Keratinocyte (primary cell): ENCODE data around the gene CBLB. TPM values are rescaled to one million over a fixed set of nuclear protein-coding genes. Genes with fewer than 3 reads are reported as not detected.

Experiments used
- DNase-seq: peaks from one replicate; pipeline ENCODE4 v3.0.0-alpha.2; 2011; ENCODE audit warnings: low read depth, missing footprints, low spot score
- FAIRE-seq: peaks from 2 replicates; lab custom pipeline; 2011; peaks lifted over from hg19 to GRCh38; lab: Jason Lieb, UNC
- H2AFZ ChIP-seq: 2 replicates; pipeline ENCODE4 v1.6.0; 2012; ENCODE audit warnings: low read length, control low read depth, inconsistent platforms; ENCODE audit not compliant: control insufficient read depth
- H3K27ac ChIP-seq: 2 replicates; pipeline ENCODE4 v1.5.1; 2011; ENCODE audit warnings: low read length; ENCODE audit not compliant: control insufficient read depth, insufficient read depth
- H3K27me3 ChIP-seq: 3 replicates; pipeline ENCODE4 v1.6.0; 2011; ENCODE audit warnings: low read length; ENCODE audit not compliant: control insufficient read depth, insufficient read depth; ENCODE audit errors: extremely low read depth
- H3K36me3 ChIP-seq, 2 experiments: 2 replicates in 1 of 2; 3 replicates in 1 of 2; pipeline ENCODE4 v1.5.1; 2011; ENCODE audit warnings: low read length in 2 of 2, mild to moderate bottlenecking in 1 of 2; ENCODE audit not compliant: control insufficient read depth in 2 of 2, insufficient read depth in 2 of 2; ENCODE audit errors: extremely low read depth in 1 of 2
- H3K4me1 ChIP-seq: 3 replicates; pipeline ENCODE4 v1.5.1; 2011; ENCODE audit warnings: low read length; ENCODE audit not compliant: control insufficient read depth, insufficient read depth; ENCODE audit errors: extremely low read depth
- H3K4me2 ChIP-seq: 3 replicates; pipeline ENCODE4 v1.6.0; 2011; ENCODE audit warnings: low read depth, low read length; ENCODE audit not compliant: control insufficient read depth, insufficient read depth; ENCODE audit errors: extremely low read depth
- H3K4me3 ChIP-seq, 3 experiments: fragments of 200-600 bp in 1 of 3; sonication (generic) in 1 of 3; 2 replicates in 2 of 3; 3 replicates in 1 of 3; pipeline ENCODE4 v1.5.1; 2011 to 2016; ENCODE audit warnings: low read length in 3 of 3, mild to moderate bottlenecking in 3 of 3, control low read depth in 2 of 3, inconsistent platforms in 1 of 3, low read depth in 1 of 3, mixed read lengths in 1 of 3, mixed run types in 1 of 3, moderate library complexity in 1 of 3; ENCODE audit not compliant: control insufficient read depth in 2 of 3, insufficient read depth in 2 of 3; ENCODE audit errors: extremely low read depth in 1 of 3
- H3K79me2 ChIP-seq: 2 replicates; pipeline ENCODE4 v1.6.0; 2012; ENCODE audit warnings: low read length; ENCODE audit not compliant: control insufficient read depth, insufficient read depth
- H3K9ac ChIP-seq: 3 replicates; pipeline ENCODE4 v1.6.0; 2011; ENCODE audit warnings: low read length; ENCODE audit not compliant: control insufficient read depth, insufficient read depth; ENCODE audit errors: extremely low read depth
- H3K9me1 ChIP-seq: 3 replicates; pipeline ENCODE4 v1.6.0; 2011; ENCODE audit warnings: low read length; ENCODE audit not compliant: control insufficient read depth, insufficient read depth; ENCODE audit errors: extremely low read depth
- H3K9me3 ChIP-seq: 2 replicates; pipeline ENCODE4 v1.5.1; 2012; ENCODE audit warnings: low read depth, low read length; ENCODE audit not compliant: control insufficient read depth
- H4K20me1 ChIP-seq: 3 replicates; pipeline ENCODE4 v1.6.0; 2011; ENCODE audit warnings: low read length; ENCODE audit not compliant: control insufficient read depth, insufficient read depth; ENCODE audit errors: extremely low read depth
- EZH2 ChIP-seq: IDR thresholded peaks from one replicate; pipeline ENCODE4 v1.6.1; 2012; ENCODE audit warnings: inconsistent platforms, mild to moderate bottlenecking, low read length, moderate library complexity
- dilution Hi-C: fragments of 300-500 bp; cut with MboI; formaldehyde crosslinking; loops from one replicate; pipeline ENCODE4 v1.7.0; 2020; ENCODE audit warnings: low sequenced_read_pairs; ENCODE audit not compliant: extremely low pct_ligation_motif_present
- polyA plus RNA-seq, 5 experiments: library from polyadenylated mRNA; depleted of rRNA in 3 of 5; stranded (reverse) in 3 of 5; stranded (forward) in 1 of 5; unstranded in 1 of 5; fragments of >200 nt; gene quantifications; 1 replicate in 1 of 5; 2 replicates in 3 of 5; 3 replicates in 1 of 5; pipeline versions ENCODE4 v1.2.1 to v1.2.3, GENCODE V29; 2011 to 2012; ENCODE audit warnings: missing spikeins in 2 of 5, low read depth in 1 of 5, low replicate concordance in 1 of 5
- TF ChIP-seq, protein P1 (sequence below), 3 experiments: IDR thresholded peaks in 1 of 3; conservative IDR thresholded peaks in 1 of 3; optimal IDR thresholded peaks in 1 of 3; 2 replicates in 2 of 3; 3 replicates in 1 of 3; pipeline versions ENCODE3 to v1.5.1; 2011; ENCODE audit warnings: low read length in 3 of 3, mild to moderate bottlenecking in 3 of 3, moderate library complexity in 2 of 3, control low read depth in 1 of 3, inconsistent platforms in 1 of 3; ENCODE audit not compliant: insufficient read depth in 2 of 3; ENCODE audit errors: extremely low read depth in 1 of 3

The CBLB gene
- polyA plus RNA-seq, 1 donor (not counting 4 experiments of a cell fraction or from before 2014, with no cell fraction given): 13.6 TPM

DNA sequence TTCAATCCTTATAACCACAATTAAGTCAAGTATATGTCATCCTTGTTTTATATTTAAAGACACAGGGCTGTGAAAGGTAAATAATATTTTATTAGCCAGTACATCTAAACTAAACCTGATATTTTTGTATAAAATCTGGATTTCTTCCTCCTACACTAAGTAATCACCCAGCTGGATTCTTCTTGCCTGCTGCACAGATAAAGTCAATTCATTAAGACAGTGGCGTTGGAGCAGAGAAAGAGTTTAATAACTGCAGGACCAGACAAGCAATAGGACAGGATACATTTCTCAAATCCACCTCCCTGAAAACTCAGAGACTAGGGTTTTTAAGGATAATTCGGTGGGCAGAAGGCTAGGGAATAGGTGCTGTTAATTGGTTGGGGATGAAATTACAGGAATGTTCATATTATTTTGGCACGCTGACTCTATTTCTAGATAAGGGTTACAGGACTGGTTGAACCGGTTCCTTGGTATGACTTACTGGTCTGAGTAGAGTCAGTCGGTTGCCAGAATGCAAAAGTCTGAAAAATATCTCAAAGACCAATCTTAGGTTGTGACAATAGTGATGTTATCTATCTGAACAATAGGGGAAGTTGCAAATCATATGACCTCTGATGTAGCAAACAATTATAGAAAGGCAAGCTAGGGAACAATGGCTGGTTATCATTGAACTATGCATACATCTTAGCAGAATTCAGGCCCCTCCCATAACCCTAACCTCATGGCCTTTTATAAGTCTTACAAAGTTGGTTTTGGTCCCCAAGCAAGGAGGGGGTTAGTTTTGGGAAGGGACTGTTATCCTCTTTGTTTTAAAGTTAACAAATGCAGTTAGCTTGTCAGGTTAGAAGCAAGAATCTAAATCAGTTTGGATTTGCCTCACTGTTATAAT lies 257.3 kb downstream of the CBLB start:
- peak overlapping the region; percentile 69 for H3K4me2 ChIP-seq
- peak overlapping the region in 1 of 3 experiments; percentile 25 for H3K4me3 ChIP-seq
- dilution Hi-C loops: no loop called here
- H3K9ac ChIP-seq: no peak overlapping the region
- H3K79me2 ChIP-seq: no peaks in the 10 kb centered on the region
- FAIRE-seq (peak; percentile 89), DNase-seq (peak; percentile 61)
- H4K20me1 ChIP-seq: no peaks in the 10 kb centered on the region
- peaks cover 14% of the 10 kb centered on the region for H3K4me1 ChIP-seq
- no peak overlapping the region for H2AFZ ChIP-seq
- TF ChIP-seq, protein P1, sequence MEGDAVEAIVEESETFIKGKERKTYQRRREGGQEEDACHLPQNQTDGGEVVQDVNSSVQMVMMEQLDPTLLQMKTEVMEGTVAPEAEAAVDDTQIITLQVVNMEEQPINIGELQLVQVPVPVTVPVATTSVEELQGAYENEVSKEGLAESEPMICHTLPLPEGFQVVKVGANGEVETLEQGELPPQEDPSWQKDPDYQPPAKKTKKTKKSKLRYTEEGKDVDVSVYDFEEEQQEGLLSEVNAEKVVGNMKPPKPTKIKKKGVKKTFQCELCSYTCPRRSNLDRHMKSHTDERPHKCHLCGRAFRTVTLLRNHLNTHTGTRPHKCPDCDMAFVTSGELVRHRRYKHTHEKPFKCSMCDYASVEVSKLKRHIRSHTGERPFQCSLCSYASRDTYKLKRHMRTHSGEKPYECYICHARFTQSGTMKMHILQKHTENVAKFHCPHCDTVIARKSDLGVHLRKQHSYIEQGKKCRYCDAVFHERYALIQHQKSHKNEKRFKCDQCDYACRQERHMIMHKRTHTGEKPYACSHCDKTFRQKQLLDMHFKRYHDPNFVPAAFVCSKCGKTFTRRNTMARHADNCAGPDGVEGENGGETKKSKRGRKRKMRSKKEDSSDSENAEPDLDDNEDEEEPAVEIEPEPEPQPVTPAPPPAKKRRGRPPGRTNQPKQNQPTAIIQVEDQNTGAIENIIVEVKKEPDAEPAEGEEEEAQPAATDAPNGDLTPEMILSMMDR (optimal IDR thresholded peaks at IDR 0.05 in 1 of 3, IDR thresholded peaks at IDR 0.05 in 1 of 3, conservative IDR thresholded peaks at IDR 0.05 in 1 of 3; ENCODE audit: extremely low read depth in 1 of 3, insufficient read depth in 2 of 3, low read length in 3 of 3): no peak
- no peak for TF ChIP-seq EZH2
- H3K27me3 ChIP-seq: no peaks in the 10 kb centered on the region
- no peaks in the 10 kb centered on the region for H3K9me3 ChIP-seq
- no peak overlapping the region for H3K27ac ChIP-seq
- no peaks in the 10 kb centered on the region for H3K9me1 ChIP-seq
- H3K36me3 ChIP-seq: no peaks in the 10 kb centered on the region

DNA sequence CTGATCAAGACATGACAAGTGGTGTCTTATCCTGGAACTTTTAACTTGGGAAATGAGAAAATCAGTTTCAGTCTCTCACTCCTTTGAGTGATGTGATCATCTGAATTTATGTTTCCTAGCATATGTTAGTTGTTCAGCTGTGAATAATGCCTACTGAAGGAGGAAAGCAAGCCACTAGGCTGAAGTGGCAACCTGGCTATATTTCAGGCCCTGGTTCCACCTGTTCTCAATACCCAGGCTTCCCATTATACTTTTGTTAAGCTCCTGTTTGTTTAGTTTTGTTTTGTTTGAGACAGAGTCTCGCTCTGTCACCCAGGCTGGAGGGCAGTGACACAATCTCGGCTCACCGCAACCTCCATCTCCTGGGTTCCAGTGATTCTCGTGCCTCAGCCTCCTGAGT lies 258.3 kb downstream of the CBLB start:
- no peaks in the 10 kb centered on the region for H4K20me1 ChIP-seq
- DNase-seq (no peak), FAIRE-seq (no peak)
- H3K4me2 ChIP-seq: no peak overlapping the region
- H3K9ac ChIP-seq: no peak overlapping the region
- peaks cover 14% of the 10 kb centered on the region for H3K4me1 ChIP-seq
- H3K4me3 ChIP-seq: no peak overlapping the region
- H3K27ac ChIP-seq: no peak overlapping the region
- no peaks in the 10 kb centered on the region for H3K36me3 ChIP-seq
- H3K9me1 ChIP-seq: no peaks in the 10 kb centered on the region
- H3K9me3 ChIP-seq: no peaks in the 10 kb centered on the region
- TF ChIP-seq, protein P1 (optimal IDR thresholded peaks at IDR 0.05 in 1 of 3, IDR thresholded peaks at IDR 0.05 in 1 of 3, conservative IDR thresholded peaks at IDR 0.05 in 1 of 3; ENCODE audit: extremely low read depth in 1 of 3, insufficient read depth in 2 of 3, low read length in 3 of 3): no peak
- no peak for TF ChIP-seq EZH2
- no peak overlapping the region for H2AFZ ChIP-seq
- dilution Hi-C loops: no loop called here
- no peaks in the 10 kb centered on the region for H3K27me3 ChIP-seq
- no peaks in the 10 kb centered on the region for H3K79me2 ChIP-seq
